Endometrial microvascular endothelial cells (primary cell): ENCODE data around the gene CXorf38. TPM values are rescaled to one million over a fixed set of nuclear protein-coding genes. Genes with fewer than 3 reads are reported as not detected.

Source experiments
- in situ Hi-C: cut with HindIII; loops from 2 replicates; pipeline ENCODE4 v1.10.0; 2017; ENCODE audit warnings: low sequenced_read_pairs, low pct_unique_long_range_greater_than_20kb; ENCODE audit errors: inconsistent ontology term
- total RNA-seq: library from RNA; depleted of rRNA; stranded (reverse); fragments of >200 nt; gene quantifications from one replicate; pipeline ENCODE4 v1.2.3, GENCODE V29; 2015; ENCODE audit errors: inconsistent ontology term

CXorf38 gene
- 15.6 TPM for total RNA-seq

GRCh38 chrX:40647307-40648197, at the start of gene CXorf38:
CXorf38 (minus strand) TSS chrX:40647561; CDS start chrX:40647520, 41 bp downstream.
- in situ Hi-C loops = no loop called here

- in situ Hi-C loops = no loop called here
Observed at GRCh38 chrX:40694802-40695201, 47.4 kb upstream of the CXorf38 start.

GRCh38 chrX:40688929-40689328, 41.6 kb upstream of the CXorf38 start:
- in situ Hi-C loops = no loop called here

- in situ Hi-C loops = no loop called here
Observed at GRCh38 chrX:40687169-40687568, 39.8 kb upstream of the CXorf38 start.

- in situ Hi-C loops = no loop called here
Observed at GRCh38 chrX:40685362-40685918, 38.1 kb upstream of the CXorf38 start.

- in situ Hi-C loops = no loop called here
Observed at GRCh38 chrX:40684092-40684491, 36.7 kb upstream of the CXorf38 start.

GRCh38 chrX:40683245-40683644, 35.9 kb upstream of the CXorf38 start:
- in situ Hi-C loops = no loop called here

GRCh38 chrX:40671126-40671525, 23.8 kb upstream of the CXorf38 start:
- in situ Hi-C loops = no loop called here

GRCh38 chrX:40663880-40664630, 16.7 kb upstream of the CXorf38 start:
- in situ Hi-C loops = no loop called here

GRCh38 chrX:40663078-40663740, 15.8 kb upstream of the CXorf38 start:
- in situ Hi-C loops = no loop called here

GRCh38 chrX:40661489-40661888, 14.1 kb upstream of the CXorf38 start:
- in situ Hi-C loops = no loop called here

GRCh38 chrX:40660381-40660780, 13.0 kb upstream of the CXorf38 start:
- in situ Hi-C loops = no loop called here

- in situ Hi-C loops = no loop called here
Observed at GRCh38 chrX:40653535-40653934, 6.2 kb upstream of the CXorf38 start.

GRCh38 chrX:40652664-40653063, 5.3 kb upstream of the CXorf38 start:
- in situ Hi-C loops = no loop called here

GRCh38 chrX:40651620-40652223, 4.4 kb upstream of the CXorf38 start:
- in situ Hi-C loops = no loop called here

- in situ Hi-C loops = no loop called here
Observed at GRCh38 chrX:40646489-40647306, 663 bp downstream of the CXorf38 start.

GRCh38 chrX:40644821-40645358, 2.5 kb downstream of the CXorf38 start:
- in situ Hi-C loops = no loop called here

- in situ Hi-C loops = no loop called here
Observed at GRCh38 chrX:40644176-40644575, 3.2 kb downstream of the CXorf38 start.
